ENCODE data around the gene MAST4.

The MAST4 gene

GRCh38 chr5:66643387-66643786, 47.2 kb downstream of the MAST4 start:
- TF ChIP-seq, protein P1, sequence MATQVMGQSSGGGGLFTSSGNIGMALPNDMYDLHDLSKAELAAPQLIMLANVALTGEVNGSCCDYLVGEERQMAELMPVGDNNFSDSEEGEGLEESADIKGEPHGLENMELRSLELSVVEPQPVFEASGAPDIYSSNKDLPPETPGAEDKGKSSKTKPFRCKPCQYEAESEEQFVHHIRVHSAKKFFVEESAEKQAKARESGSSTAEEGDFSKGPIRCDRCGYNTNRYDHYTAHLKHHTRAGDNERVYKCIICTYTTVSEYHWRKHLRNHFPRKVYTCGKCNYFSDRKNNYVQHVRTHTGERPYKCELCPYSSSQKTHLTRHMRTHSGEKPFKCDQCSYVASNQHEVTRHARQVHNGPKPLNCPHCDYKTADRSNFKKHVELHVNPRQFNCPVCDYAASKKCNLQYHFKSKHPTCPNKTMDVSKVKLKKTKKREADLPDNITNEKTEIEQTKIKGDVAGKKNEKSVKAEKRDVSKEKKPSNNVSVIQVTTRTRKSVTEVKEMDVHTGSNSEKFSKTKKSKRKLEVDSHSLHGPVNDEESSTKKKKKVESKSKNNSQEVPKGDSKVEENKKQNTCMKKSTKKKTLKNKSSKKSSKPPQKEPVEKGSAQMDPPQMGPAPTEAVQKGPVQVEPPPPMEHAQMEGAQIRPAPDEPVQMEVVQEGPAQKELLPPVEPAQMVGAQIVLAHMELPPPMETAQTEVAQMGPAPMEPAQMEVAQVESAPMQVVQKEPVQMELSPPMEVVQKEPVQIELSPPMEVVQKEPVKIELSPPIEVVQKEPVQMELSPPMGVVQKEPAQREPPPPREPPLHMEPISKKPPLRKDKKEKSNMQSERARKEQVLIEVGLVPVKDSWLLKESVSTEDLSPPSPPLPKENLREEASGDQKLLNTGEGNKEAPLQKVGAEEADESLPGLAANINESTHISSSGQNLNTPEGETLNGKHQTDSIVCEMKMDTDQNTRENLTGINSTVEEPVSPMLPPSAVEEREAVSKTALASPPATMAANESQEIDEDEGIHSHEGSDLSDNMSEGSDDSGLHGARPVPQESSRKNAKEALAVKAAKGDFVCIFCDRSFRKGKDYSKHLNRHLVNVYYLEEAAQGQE (IDR thresholded peaks at IDR 0.05; ENCODE audit: insufficient replicate concordance, low read depth), result no peak
- TF ChIP-seq POLR2AphosphoS5 (IDR thresholded peaks at IDR 0.05; ENCODE audit: low read depth) (no peak), GABPA (IDR thresholded peaks at IDR 0.05; ENCODE audit: low read depth) (no peak), SPI1 (IDR thresholded peaks at IDR 0.05; ENCODE audit: borderline replicate concordance, low read depth) (no peak), CTCF (IDR thresholded peaks at IDR 0.05; ENCODE audit: insufficient read depth, low read length) (no peak)
- Histone ChIP-seq H3K4me3 (replicated peaks; ENCODE audit: insufficient read depth, low read length) (no peak overlapping the region), H3K27ac (replicated peaks) (no peak overlapping the region), H3K27me3 (ENCODE audit: insufficient read depth, poor library complexity, severe bottlenecking) (no peaks in the 10 kb centered on the region)
- DNase-seq (ENCODE audit: low read depth in 1 of 2, low spot score in 1 of 2), result no peak

DNA sequence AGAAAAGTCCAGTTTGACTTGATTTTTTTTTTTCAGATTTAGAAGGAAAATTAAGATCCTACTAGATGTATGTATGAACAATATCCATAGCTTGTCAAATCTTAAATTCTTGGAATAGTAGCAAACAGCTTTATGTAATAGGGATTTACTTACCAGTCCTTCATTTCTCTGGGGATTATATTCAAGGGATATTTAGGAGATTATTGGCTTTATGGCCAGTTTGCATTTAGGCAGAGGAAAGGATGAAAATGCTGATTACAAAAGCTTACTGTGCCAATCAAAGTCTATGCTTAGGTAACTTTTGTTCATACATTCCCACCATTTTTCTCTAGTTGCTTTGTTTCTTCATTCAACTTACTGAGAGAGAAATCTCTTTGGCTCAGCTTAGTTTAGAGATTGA, 47.9 kb downstream of the MAST4 start:
- H3K4me3 ChIP-seq (replicated peaks; ENCODE audit: insufficient read depth, low read length), result no peak overlapping the region
- H3K27me3 ChIP-seq (ENCODE audit: insufficient read depth, poor library complexity, severe bottlenecking), result no peaks in the 10 kb centered on the region
- TF ChIP-seq, protein P1 (IDR thresholded peaks at IDR 0.05; ENCODE audit: insufficient replicate concordance, low read depth), result no peak
- TF ChIP-seq GABPA (IDR thresholded peaks at IDR 0.05; ENCODE audit: low read depth) (no peak), CTCF (IDR thresholded peaks at IDR 0.05; ENCODE audit: insufficient read depth, low read length) (no peak), POLR2AphosphoS5 (IDR thresholded peaks at IDR 0.05; ENCODE audit: low read depth) (no peak), SPI1 (IDR thresholded peaks at IDR 0.05; ENCODE audit: borderline replicate concordance, low read depth) (no peak)
- no peak for DNase-seq (ENCODE audit: low read depth in 1 of 2, low spot score in 1 of 2)
- no peak overlapping the region for H3K27ac ChIP-seq (replicated peaks)

DNA sequence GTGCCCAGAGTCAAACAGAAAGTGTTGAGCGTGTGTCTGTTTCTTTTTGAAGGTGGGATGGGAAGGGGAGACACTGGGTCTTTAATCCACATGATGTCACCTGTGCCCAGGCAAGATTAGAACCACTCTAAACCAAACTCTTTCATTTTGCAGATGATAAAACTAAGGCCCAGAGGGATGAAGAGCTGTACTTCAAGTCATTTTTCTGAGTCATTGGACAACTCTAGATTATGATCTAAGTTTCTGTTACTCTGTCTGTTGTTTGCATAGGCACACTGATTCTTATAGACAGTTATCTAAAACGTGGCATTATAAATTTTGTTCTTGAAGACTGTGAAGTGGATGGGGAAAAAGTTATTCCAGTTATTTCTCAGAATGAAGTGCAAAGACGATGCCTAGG, 48.8 kb downstream of the MAST4 start:
- Histone ChIP-seq H3K27ac (replicated peaks) (no peak overlapping the region), H3K4me3 (replicated peaks; ENCODE audit: insufficient read depth, low read length) (no peak overlapping the region), H3K27me3 (ENCODE audit: insufficient read depth, poor library complexity, severe bottlenecking) (no peaks in the 10 kb centered on the region)
- TF ChIP-seq, protein P1 (IDR thresholded peaks at IDR 0.05; ENCODE audit: insufficient replicate concordance, low read depth), result no peak
- TF ChIP-seq POLR2AphosphoS5 (IDR thresholded peaks at IDR 0.05; ENCODE audit: low read depth), result no peak
- TF ChIP-seq CTCF (IDR thresholded peaks at IDR 0.05; ENCODE audit: insufficient read depth, low read length), result no peak
- TF ChIP-seq SPI1 (IDR thresholded peaks at IDR 0.05; ENCODE audit: borderline replicate concordance, low read depth), result no peak
- no peak for DNase-seq (ENCODE audit: low read depth in 1 of 2, low spot score in 1 of 2)
